GM12891 (cell line): ENCODE measurements around the gene THRA.

Experiments used
- DNase-seq: peaks from one replicate; pipeline ENCODE4 v3.0.0; 2011; ENCODE audit warnings: low spot score; ENCODE audit not compliant: insufficient read length
- FAIRE-seq: peaks from 2 replicates; lab custom pipeline; 2011; peaks lifted over from hg19 to GRCh38; lab: Jason Lieb, UNC
- PAX5 ChIP-seq: IDR thresholded peaks from 2 replicates; pipeline ENCODE4 v1.6.1; 2011; ENCODE audit warnings: low read length, moderate library complexity, mild to moderate bottlenecking; ENCODE audit not compliant: insufficient read depth, severe bottlenecking
- POLR2A ChIP-seq: IDR thresholded peaks from 2 replicates; pipeline ENCODE4 v1.6.1; 2011; ENCODE audit warnings: low read depth, low read length, control low read depth
- POLR2AphosphoS5 ChIP-seq: IDR thresholded peaks from 2 replicates; pipeline ENCODE4 v1.6.1; 2011; ENCODE audit warnings: low read depth, low read length, control low read depth
- POU2F2 ChIP-seq: IDR thresholded peaks from 2 replicates; pipeline ENCODE4 v1.6.1; 2011; ENCODE audit warnings: low read depth, mild to moderate bottlenecking, control low read depth, low read length, moderate library complexity
- SPI1 ChIP-seq: IDR thresholded peaks from 2 replicates; pipeline ENCODE4 v1.6.1; 2011; ENCODE audit warnings: low read depth, low read length, control low read depth
- TAF1 ChIP-seq: IDR thresholded peaks from 2 replicates; pipeline ENCODE4 v1.6.1; 2011; ENCODE audit warnings: low read depth, low read length, control low read depth

The THRA gene

DNA sequence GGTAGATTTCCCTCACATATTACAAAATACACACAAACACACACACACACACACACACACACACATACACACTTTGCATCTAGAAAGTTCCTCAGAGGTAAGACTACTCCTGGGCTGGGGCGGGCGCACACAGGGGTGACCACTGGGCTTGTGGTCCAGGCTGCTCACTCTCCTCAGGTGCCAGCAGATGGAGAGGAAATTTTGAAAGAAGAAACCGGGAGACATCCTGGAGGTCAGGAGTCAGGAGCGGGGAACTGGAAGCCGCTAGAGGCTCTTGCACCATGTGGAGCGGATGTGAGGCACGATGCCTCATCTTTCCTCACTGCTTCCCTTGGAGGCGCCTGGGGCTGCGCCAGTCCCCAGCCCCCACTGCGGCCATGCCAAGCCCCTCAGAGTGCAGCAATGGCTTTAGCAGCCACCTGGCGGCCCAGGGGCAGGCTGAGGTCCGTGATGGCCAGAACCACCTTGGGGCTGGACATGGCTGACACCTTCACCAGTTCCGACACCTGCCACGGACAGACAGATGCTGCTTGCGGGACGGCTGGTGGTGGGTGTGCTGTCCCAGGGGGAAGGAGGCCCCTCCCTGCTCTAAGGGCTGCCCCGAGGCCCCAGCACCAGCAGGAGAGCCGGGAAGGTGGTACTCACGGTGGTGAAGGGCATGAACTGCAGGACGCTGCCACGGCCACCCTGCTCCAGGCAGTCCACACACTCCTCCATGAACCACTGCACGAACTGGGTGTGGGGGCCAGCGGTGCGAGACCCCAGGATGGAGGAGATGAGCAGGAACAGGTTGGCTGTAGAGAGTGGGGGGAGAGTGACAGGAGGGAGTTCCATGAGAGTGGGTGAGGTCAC is 43.4 kb upstream of the THRA start:
- no peak for FAIRE-seq
- DNase-seq, result no peak
- no peak for TF ChIP-seq POU2F2
- TF ChIP-seq POLR2A, result no peak

DNA sequence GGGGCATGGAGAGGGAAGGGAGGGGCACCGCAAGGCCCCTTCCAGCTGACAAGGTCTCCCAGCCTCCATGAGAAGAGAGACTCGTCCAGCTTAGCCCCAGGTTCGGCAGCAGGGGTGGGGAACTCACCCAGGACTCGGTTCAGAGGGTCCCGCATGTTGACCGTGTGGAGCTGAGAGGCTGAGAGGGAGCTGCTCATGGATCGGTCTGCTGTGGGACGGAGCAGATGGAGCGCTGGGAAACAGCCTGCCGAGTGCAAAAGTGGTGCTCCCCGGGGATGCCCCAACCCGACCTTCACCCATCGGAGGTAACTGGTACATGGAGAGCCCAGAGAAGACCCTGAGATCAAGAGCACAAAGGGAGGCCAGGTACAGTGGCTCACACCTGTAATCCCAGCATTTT is 42.6 kb upstream of the THRA start:
- no peak for FAIRE-seq
- TF ChIP-seq PAX5 (no peak), TAF1 (no peak)
- DNase-seq, result no peak

DNA sequence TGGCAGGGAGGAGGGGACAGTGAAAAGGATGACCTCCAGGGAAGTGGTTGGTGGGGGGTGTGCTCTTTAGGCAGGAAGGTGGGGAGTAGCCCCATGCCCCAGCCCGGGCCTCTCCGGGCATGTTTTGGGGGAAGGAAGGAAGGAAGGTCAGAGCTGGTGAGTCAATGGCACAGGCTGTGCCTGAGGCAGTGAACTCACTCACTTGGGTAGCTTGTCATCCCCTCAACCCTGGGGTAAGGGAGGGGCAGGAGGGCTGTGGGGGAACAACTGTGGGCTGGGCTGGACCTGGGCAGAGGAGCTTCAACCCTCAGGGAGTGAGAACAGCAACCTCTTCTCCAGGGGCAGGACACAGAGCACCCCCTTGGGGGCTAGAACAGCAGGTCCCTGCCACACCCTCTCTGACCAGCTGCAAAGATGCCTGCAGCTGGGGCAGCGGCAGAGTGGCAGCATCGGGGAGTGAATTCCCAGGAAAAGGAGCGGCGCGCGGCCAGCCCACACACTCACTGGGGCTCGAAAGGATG is 41.3 kb upstream of the THRA start:
- DNase-seq (no peak), FAIRE-seq (no peak)
- TF ChIP-seq TAF1 (no peak), POU2F2 (no peak), SPI1 (no peak), POLR2AphosphoS5 (no peak), PAX5 (no peak), POLR2A (no peak)

DNA sequence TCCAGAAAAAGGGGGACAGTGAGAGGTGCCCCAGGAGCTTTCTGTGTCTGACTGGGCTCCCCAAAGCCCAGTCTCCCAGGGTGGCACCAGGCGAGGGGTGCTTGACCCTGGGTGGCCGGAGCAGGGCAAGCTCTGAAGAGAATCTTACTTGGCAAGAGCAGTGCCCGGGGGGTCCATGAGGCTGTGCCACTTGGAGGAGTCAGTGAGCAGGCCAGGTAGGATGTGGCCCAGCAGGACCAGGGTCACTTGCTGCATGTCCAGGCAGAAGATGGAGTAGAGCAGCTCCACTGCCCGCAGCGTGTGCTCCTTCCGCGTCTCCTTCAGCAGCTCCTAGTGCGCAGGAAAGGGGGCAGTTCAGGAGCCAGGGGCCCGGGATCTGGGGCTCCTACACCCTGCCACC is 40.3 kb upstream of the THRA start:
- TF ChIP-seq POU2F2 (no peak), PAX5 (no peak), TAF1 (no peak), SPI1 (no peak), POLR2AphosphoS5 (no peak), POLR2A (no peak)
- FAIRE-seq (no peak), DNase-seq (no peak)

DNA sequence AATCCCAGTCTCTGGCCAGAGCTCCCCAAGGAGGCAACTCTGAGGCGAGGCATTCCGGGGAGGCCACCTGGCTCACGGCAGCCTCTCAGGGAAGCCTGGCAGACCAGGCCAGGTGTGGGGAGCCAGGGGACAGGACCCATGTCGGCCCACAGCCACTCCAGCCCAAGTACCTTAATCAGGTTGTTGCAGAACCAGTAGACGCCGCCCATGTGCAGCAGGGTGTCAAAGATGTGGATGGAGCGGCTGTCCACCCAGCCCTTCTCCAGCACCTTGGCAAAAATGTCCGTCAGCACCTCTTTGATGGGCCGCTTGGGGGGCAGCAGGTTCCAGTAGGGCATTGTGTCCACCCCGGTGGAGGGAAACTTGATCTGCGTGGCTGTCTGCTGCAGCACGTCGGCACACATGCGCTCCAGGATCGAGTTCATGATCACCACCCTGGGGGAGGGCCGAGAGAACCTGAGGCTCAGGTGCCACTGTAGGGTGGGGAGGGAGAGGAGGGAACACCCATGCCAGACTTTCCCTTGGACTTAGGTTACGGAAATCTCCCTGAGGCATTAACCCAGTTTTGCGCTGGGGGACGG is 39.7 kb upstream of the THRA start:
- DNase-seq (no peak), FAIRE-seq (no peak)
- TF ChIP-seq PAX5 (no peak), POLR2A (no peak), TAF1 (no peak), SPI1 (no peak), POLR2AphosphoS5 (no peak), POU2F2 (no peak)

DNA sequence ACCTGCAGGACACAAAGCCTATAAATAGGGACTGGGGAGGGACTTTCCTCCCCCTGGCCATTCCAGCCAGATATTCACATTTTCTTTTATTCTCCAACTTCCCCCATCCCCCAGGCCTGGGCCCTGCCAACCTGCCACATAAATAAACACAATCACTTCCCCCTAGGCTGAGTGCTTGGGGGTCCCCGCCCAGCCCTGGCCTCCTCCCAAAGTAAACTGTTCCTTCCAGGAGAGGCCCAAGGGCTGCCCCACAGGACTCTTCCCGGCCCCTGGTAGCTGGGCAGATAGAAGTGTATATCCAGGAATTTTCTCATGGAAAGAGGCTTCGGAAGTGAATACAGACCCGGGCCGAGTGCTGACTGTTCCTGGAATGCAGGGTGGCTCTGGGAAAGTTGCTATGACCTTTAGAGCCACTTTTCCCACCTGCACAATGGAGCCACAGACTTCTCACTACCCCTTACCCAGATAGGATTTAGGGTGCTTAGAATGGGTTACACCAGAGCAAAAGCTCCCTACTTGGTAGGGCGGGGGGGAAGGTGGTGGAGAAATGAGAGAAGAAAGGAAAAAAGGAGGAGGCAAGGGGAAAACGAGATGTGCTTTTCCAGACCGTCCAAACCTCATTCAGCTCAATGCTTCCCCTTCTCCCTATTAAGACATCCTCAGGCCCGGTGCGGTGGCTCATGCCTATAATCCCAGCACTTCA is 39.0 kb upstream of the THRA start:
- no peak for FAIRE-seq

DNA sequence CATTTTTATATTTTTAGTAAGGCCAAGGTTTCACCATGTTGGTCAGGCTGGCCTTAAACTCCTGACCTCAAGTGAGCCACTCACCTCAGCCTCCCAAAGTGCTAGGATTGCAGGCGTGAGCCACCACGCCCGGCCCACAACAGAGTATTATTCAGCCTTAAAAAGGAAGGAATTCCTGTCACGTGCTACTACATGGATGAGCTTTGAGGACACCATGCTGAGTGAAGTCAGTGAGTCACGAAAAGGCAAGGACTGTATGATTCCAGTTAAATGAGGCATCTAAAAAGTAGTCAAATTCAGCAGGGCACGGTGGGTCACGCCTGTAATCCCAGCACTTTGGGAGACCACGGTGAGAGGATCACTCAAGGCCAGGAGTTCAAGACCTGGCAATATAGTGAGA is 37.9 kb upstream of the THRA start:
- TF ChIP-seq POLR2A (no peak), POU2F2 (no peak), SPI1 (no peak), TAF1 (no peak), PAX5 (no peak), POLR2AphosphoS5 (no peak)
- DNase-seq (no peak), FAIRE-seq (no peak)

More for the DNA sequence above, 39.0 kb upstream of the THRA start:
- TF ChIP-seq POLR2AphosphoS5 (no peak), POU2F2 (no peak), POLR2A (no peak), TAF1 (no peak), PAX5 (no peak), SPI1 (no peak)
- DNase-seq, result no peak

DNA sequence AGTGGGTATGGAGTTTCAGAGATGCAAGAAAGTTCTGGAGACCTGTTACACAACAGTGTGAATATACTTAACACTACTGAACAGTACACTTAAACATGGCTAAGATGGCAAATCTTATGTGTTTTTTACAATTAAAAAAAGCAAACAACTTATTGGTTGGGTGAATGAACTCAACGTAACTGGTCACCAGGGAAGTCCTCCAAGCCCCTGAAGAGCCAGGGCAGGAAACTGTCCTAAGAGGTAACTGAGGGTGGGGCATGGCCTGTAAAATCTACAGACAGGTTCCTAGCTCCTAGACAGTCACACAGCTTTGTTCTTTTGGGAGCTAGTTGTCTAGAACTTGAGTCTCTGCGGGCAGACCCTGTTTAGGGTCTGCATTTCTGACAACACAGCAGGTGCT is 37.2 kb upstream of the THRA start:
- no peak for DNase-seq
- no peak for FAIRE-seq
- TF ChIP-seq POLR2AphosphoS5 (no peak), POLR2A (no peak), POU2F2 (no peak), TAF1 (no peak), SPI1 (no peak), PAX5 (no peak)

DNA sequence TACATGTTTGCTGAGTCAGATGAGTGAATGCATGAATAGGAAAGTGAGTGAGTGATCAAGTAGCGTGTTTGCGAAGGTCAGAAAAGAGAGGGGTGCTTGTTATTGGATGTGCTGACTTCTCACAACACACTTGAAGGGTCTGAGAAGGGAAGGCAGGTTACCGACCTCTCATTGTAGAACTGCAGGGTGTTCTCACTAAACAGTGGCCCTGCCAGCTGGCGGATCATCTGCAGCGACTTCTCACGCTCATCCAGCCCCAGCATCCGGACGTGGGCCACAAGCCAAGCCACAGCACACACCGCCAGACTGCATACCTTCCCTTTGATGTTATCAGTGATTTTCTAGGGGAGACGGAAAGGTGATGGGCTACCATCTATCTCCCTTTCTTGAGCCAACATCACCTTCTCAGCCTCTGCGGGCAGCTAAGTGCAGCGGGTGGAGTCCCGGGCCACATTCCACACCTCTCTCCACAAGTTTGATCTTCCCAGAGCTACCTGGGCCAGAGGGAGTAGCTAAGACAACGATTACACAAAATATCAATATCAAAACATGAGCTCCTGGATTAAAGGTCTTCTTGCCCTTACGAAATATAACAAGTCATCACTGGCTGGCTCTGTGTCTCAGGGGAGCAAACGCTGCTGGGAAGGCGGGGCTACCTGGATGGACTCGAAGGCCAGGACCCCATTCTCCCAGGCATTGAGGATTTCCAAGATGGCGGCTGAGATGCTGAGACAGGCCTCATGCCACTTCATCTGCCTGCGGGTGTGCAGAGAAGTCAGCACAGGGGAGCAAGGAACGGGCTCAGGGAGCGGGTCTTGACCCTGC is 36.6 kb upstream of the THRA start:
- TF ChIP-seq SPI1 (no peak), POLR2AphosphoS5 (no peak), POU2F2 (no peak), TAF1 (no peak), PAX5 (no peak), POLR2A (no peak)
- DNase-seq (no peak), FAIRE-seq (peak; percentile 50)
